Sigmoid colon (tissue), 4 donors: ENCODE results near the gene PCNT.

ENCODE experiments used
- EP300 ChIP-seq, 4 donors: sonication (generic); formaldehyde crosslinking; IDR thresholded peaks; one replicate each; pipeline ENCODE4 v1.6.1; 2017; ENCODE audit warnings: antibody characterized with exemption in 4 of 4
- POLR2AphosphoS5 ChIP-seq, 4 donors: sonication (generic); formaldehyde crosslinking; IDR thresholded peaks; one replicate each; pipeline ENCODE4 v1.6.1; 2017; ENCODE audit warnings: antibody characterized with exemption in 4 of 4

DNA sequence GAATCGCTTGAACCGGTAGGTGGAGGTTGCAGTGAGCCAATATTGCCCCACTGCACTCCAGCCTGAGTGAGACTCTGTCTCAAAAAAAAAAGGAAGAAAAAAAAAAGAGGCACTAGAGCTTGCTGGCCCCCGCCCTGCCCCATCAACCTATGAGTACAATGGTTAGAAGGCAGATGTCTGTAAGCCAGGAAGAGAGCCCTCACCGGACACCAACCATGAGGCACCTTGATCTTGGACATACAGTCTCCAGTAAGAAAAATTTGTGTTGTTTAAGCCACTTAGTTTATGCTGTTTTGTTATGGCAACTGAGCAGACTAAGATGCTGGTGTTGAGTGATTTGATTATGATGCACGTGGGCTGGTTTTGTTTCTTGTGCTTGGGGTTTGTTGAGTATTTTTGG, 168.9 kb downstream of the PCNT start:
- TF ChIP-seq EP300 (IDR thresholded peaks at IDR 0.05), result no peak
- TF ChIP-seq POLR2AphosphoS5 (IDR thresholded peaks at IDR 0.05), result no peak
